NB4 (cell line): Measurements from ENCODE around the gene TUT1.

Experiments used
- CTCF ChIP-seq: IDR thresholded peaks from one replicate; pipeline ENCODE4 v1.5.1; 2012; ENCODE audit warnings: low read depth, low read length
- MAX ChIP-seq: IDR thresholded peaks from 2 replicates; pipeline ENCODE4 v1.6.1; 2011; ENCODE audit warnings: low read depth, low read length
- MYC ChIP-seq: IDR thresholded peaks from 2 replicates; pipeline ENCODE4 v1.6.1; 2011; ENCODE audit warnings: low read depth, low read length
- POLR2A ChIP-seq: IDR thresholded peaks from 2 replicates; pipeline ENCODE4 v1.6.1; 2011; ENCODE audit warnings: mild to moderate bottlenecking; ENCODE audit not compliant: insufficient read length; ENCODE audit errors: extremely low read depth

GRCh38 chr11:62534779-62535545 lies 56.4 kb downstream of the TUT1 start:
- TF ChIP-seq MAX (no peak), CTCF (no peak), POLR2A (no peak), MYC (no peak)
